H1 (cell line): Measurements from ENCODE around the gene NAGS. TPM values are rescaled to one million over a fixed set of nuclear protein-coding genes. Genes with fewer than 3 reads are reported as not detected.
"Not testable (repeated sequence)": the region's sequence is repeated elsewhere in the genome, so short reads cannot be mapped to it uniquely, and the experiment has no call there.

Experiments
- CTCF ChIA-PET: fragments of 300-600 bp; sonication (Branson Sonifier 250); formaldehyde crosslinking; loops from one replicate; lab custom pipeline; 2021; ENCODE audit not compliant: partially characterized antibody; lab: Charles Lee
- POLR2A ChIA-PET: fragments of 300-600 bp; sonication (Branson Sonifier 250); formaldehyde crosslinking; loops from one replicate; lab custom pipeline; 2021; ENCODE audit warnings: inconsistent platforms; ENCODE audit not compliant: partially characterized antibody; lab: Charles Lee
- DNase-seq, 2 experiments: peaks; one replicate each; pipeline versions ENCODE4 v3.0.0 to v3.0.0-alpha.2; 2010 to 2022; ENCODE audit warnings: low spot score in 2 of 2, low read depth in 1 of 2, mixed read lengths in 1 of 2
- FAIRE-seq: peaks from 2 replicates; lab custom pipeline; 2011; peaks lifted over from hg19 to GRCh38; lab: Jason Lieb, UNC
- H2AFZ ChIP-seq: 2 replicates; pipeline ENCODE4 v1.8.1; 2012; ENCODE audit warnings: low read length, inconsistent platforms
- H2AK5ac ChIP-seq: 2 replicates; pipeline ENCODE4 v1.6.1; 2013; ENCODE audit warnings: low read depth, low read length
- H2BK120ac ChIP-seq: replicated peaks from 2 replicates; pipeline ENCODE3; 2013; ENCODE audit warnings: low read depth, low read length, inconsistent platforms
- H2BK12ac ChIP-seq: 2 replicates; pipeline ENCODE4 v1.6.1; 2013; ENCODE audit warnings: low read depth, low read length
- H2BK15ac ChIP-seq: 2 replicates; pipeline ENCODE4 v1.6.1; 2013; ENCODE audit warnings: low read length
- H2BK20ac ChIP-seq: 2 replicates; pipeline ENCODE4 v1.6.1; 2013; ENCODE audit warnings: low read length
- H2BK5ac ChIP-seq: 2 replicates; pipeline ENCODE4 v1.6.1; 2013; ENCODE audit warnings: low read depth, low read length
- H3K14ac ChIP-seq: 2 replicates; pipeline ENCODE4 v1.6.1; 2013; ENCODE audit warnings: inconsistent platforms; ENCODE audit not compliant: insufficient read length
- H3K18ac ChIP-seq: 2 replicates; pipeline ENCODE4 v1.6.1; 2013; ENCODE audit warnings: low read length; ENCODE audit errors: extremely low read depth
- H3K23ac ChIP-seq: 2 replicates; pipeline ENCODE4 v1.6.1; 2013; ENCODE audit warnings: inconsistent platforms; ENCODE audit not compliant: insufficient read length
- H3K23me2 ChIP-seq: 2 replicates; pipeline ENCODE4 v1.6.1; 2013; ENCODE audit warnings: low read depth, low read length
- H3K27ac ChIP-seq: 2 replicates; pipeline ENCODE4 v1.6.1; 2011; ENCODE audit warnings: low read depth, low read length, inconsistent platforms
- H3K27me3 ChIP-seq, 4 experiments: replicated peaks in 1 of 4; 1 replicate in 1 of 4; 2 replicates in 3 of 4; pipeline versions ENCODE4 v1.6.1 to v1.8.1; 2011 to 2013; ENCODE audit warnings: low read length in 3 of 4, mild to moderate bottlenecking in 3 of 4, inconsistent platforms in 2 of 4, mixed read lengths in 2 of 4, moderate library complexity in 1 of 4; ENCODE audit not compliant: control insufficient read depth in 3 of 4, insufficient read depth in 3 of 4; ENCODE audit errors: extremely low read depth in 1 of 4
- H3K36me3 ChIP-seq, 4 experiments: 2 replicates each; pipeline versions ENCODE4 v1.6.1 to v1.8.1; 2011 to 2013; ENCODE audit warnings: mild to moderate bottlenecking in 4 of 4, low read length in 3 of 4, moderate library complexity in 2 of 4, control low read depth in 1 of 4, inconsistent platforms in 1 of 4; ENCODE audit not compliant: insufficient read depth in 4 of 4, control insufficient read depth in 2 of 4
- H3K4ac ChIP-seq: replicated peaks from 2 replicates; pipeline ENCODE3; 2013; ENCODE audit warnings: low read length, low read depth, mixed read lengths, inconsistent platforms; ENCODE audit not compliant: insufficient read length
- H3K4me1 ChIP-seq, 4 experiments: replicated peaks in 1 of 4; 1 replicate in 1 of 4; 2 replicates in 3 of 4; pipeline versions ENCODE4 v1.6.1 to v1.8.1; 2011 to 2013; ENCODE audit warnings: low read length in 3 of 4, inconsistent platforms in 2 of 4, mixed read lengths in 1 of 4; ENCODE audit not compliant: insufficient read depth in 4 of 4, control insufficient read depth in 3 of 4
- H3K4me2 ChIP-seq, 2 experiments: 2 replicates each; pipeline versions ENCODE4 v1.6.1 to v1.8.1; 2011 to 2013; ENCODE audit warnings: low read depth in 2 of 2, low read length in 2 of 2, control low read depth in 1 of 2, inconsistent platforms in 1 of 2, mild to moderate bottlenecking in 1 of 2; ENCODE audit not compliant: insufficient read depth in 1 of 2
- H3K4me3 ChIP-seq, 4 experiments: fragments of 200-600, 300-600 bp in 1 of 4; sonication (generic), shearing (Covaris generic), sonication (Bioruptor Twin) in 1 of 4; 2 replicates each; pipeline versions ENCODE4 v1.5.1 to v1.8.1; 2011 to 2016; ENCODE audit warnings: low read length in 4 of 4, low read depth in 3 of 4, control low read depth in 2 of 4, inconsistent platforms in 2 of 4, mild to moderate bottlenecking in 2 of 4, mixed read lengths in 1 of 4, moderate library complexity in 1 of 4; ENCODE audit not compliant: insufficient read depth in 2 of 4; ENCODE audit errors: extremely low read depth in 1 of 4
- H3K56ac ChIP-seq: replicated peaks from 2 replicates; pipeline ENCODE3; 2013; ENCODE audit warnings: low read depth, mild to moderate bottlenecking, mixed read lengths, low read length, inconsistent platforms; ENCODE audit not compliant: insufficient read length
- H3K79me1 ChIP-seq: 2 replicates; pipeline ENCODE4 v1.6.1; 2013; ENCODE audit warnings: low read depth, low read length, control low read depth
- H3K79me2 ChIP-seq, 2 experiments: 2 replicates each; pipeline versions ENCODE4 v1.6.1 to v1.8.1; 2012 to 2013; ENCODE audit warnings: low read length in 2 of 2, mild to moderate bottlenecking in 2 of 2, inconsistent platforms in 1 of 2; ENCODE audit not compliant: insufficient read depth in 2 of 2, control insufficient read depth in 1 of 2
- H3K9ac ChIP-seq, 4 experiments: replicated peaks in 1 of 4; 1 replicate in 1 of 4; 2 replicates in 3 of 4; pipeline versions ENCODE4 v1.6.1 to v1.8.1; 2011 to 2013; ENCODE audit warnings: low read depth in 3 of 4, low read length in 3 of 4, control low read depth in 2 of 4, mild to moderate bottlenecking in 2 of 4, moderate library complexity in 2 of 4, inconsistent platforms in 1 of 4; ENCODE audit errors: extremely low read depth in 1 of 4
- H3K9me3 ChIP-seq, 2 experiments: 2 replicates each; pipeline versions ENCODE4 v1.6.1 to v1.8.1; 2012 to 2013; ENCODE audit warnings: mild to moderate bottlenecking in 2 of 2, moderate library complexity in 2 of 2, control low read depth in 1 of 2, inconsistent platforms in 1 of 2, low read depth in 1 of 2, low read length in 1 of 2, mixed read lengths in 1 of 2; ENCODE audit not compliant: insufficient read depth in 2 of 2
- H4K20me1 ChIP-seq, 2 experiments: replicated peaks in 1 of 2; 2 replicates each; pipeline versions ENCODE3 to v1.8.1; 2011 to 2013; ENCODE audit warnings: inconsistent platforms in 2 of 2, low read length in 2 of 2, mild to moderate bottlenecking in 1 of 2; ENCODE audit not compliant: insufficient read depth in 2 of 2, control insufficient read depth in 1 of 2
- H4K5ac ChIP-seq: 2 replicates; pipeline ENCODE4 v1.6.1; 2013; ENCODE audit warnings: low read length, low read depth, mixed read lengths, inconsistent platforms; ENCODE audit not compliant: insufficient read length
- H4K8ac ChIP-seq: 2 replicates; pipeline ENCODE4 v1.8.0; 2013; ENCODE audit warnings: mild to moderate bottlenecking, moderate library complexity, low read length, inconsistent platforms; ENCODE audit not compliant: insufficient read depth; ENCODE audit errors: extremely low read depth
- H4K91ac ChIP-seq: replicated peaks from 2 replicates; pipeline ENCODE3; 2013; ENCODE audit warnings: low read length, mixed read lengths, inconsistent platforms; ENCODE audit not compliant: insufficient read length
- WGBS, 2 experiments: shearing (Covaris generic) in 1 of 2; methylation state at CpG; one replicate each; pipeline versions ENCODE4 v1.1.6 to v1.1.7; 2013 to 2015; ENCODE audit warnings: low lambda C conversion rate in 2 of 2, mixed read lengths in 2 of 2, inconsistent platforms in 1 of 2, low coverage in 1 of 2, missing lambda C conversion rate in 1 of 2; ENCODE audit not compliant: insufficient replicate concordance in 2 of 2, insufficient coverage in 1 of 2, insufficient read length in 1 of 2; ENCODE audit errors: extremely low coverage in 1 of 2, missing lambda C conversion rate in 1 of 2; 5-methylcytosine and 5-hydroxymethylcytosine counted together
- polyA plus RNA-seq, 7 experiments: library from polyadenylated mRNA; depleted of rRNA in 3 of 7; stranded (reverse) in 5 of 7; unstranded in 2 of 7; fragments of >200 nt in 5 of 7; fragments of 200-250 nt in 2 of 7; gene quantifications; 1 replicate in 5 of 7; 2 replicates in 1 of 7; 4 replicates in 1 of 7; pipeline versions ENCODE4 v1.2.1 to v1.2.3, GENCODE V29; 2011 to 2013; ENCODE audit warnings: missing spikeins in 2 of 7, mixed read lengths in 2 of 7
- total RNA-seq: library from RNA; stranded (reverse); fragmentation: NEBNext Ultra II Directional; extraction: Animal tissue kit (Norgen Biotek cat#: 25700); gene quantifications from 2 replicates; pipeline ENCODE4 v1.2.1, GENCODE V29; 2021

NAGS gene
- total and polyA plus RNA-seq, 2 of the 8 experiments (the other 6 are each of a cell fraction or from before 2014, with no cell fraction given) = 4.0 to 5.1 TPM

DNA sequence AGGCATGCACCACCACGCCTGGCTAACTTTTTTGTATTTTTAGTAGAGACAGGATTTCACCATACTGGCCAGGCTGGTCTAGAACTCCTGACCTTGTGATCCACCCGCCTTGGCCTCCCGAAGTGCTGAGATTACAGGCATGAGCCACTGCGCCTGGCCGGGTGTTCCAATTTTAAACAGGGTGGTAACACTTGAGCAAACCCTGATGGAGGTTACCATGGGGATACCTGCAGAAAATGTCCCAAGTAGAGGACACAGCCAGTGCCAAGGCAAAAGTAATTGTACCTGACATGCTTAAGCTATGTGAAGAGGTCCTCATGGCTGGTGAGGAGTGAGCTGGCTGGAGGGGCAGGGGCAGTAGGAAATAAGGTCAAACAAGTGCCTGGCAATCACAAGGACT, 7.2 kb upstream of the NAGS start:
- POLR2A ChIA-PET = interaction anchor here (1.8 to 3.1 kb wide), 2 partner anchors 9 to 10 kb away, joined by 5 to 17 read pairs; no protein-coding TSS in a partner anchor
- H2BK20ac ChIP-seq, H3K14ac ChIP-seq, H2BK15ac ChIP-seq, H2AFZ ChIP-seq, DNase-seq, H3K56ac ChIP-seq, H3K9ac ChIP-seq, H2BK120ac ChIP-seq, H2AK5ac ChIP-seq, H3K36me3 ChIP-seq, H2BK5ac ChIP-seq, H4K5ac ChIP-seq, H3K4ac ChIP-seq, H2BK12ac ChIP-seq, H4K91ac ChIP-seq, H4K8ac ChIP-seq, H3K23ac ChIP-seq, H3K27me3 ChIP-seq, H3K4me1 ChIP-seq, H3K4me3 ChIP-seq, H3K79me2 ChIP-seq, H4K20me1 ChIP-seq, H3K18ac ChIP-seq, H3K4me2 ChIP-seq, H3K27ac ChIP-seq, H3K79me1 ChIP-seq, H3K23me2 ChIP-seq, FAIRE-seq, H3K9me3 ChIP-seq: not testable (repeated sequence)
- WGBS, 2 experiments = 92% methylated on average over 5 of the region's 5 CpGs; no CpG with 5 or more reads in 1 of the 2 experiments
- CTCF ChIA-PET = interaction anchor here (1.1 to 22.7 kb wide), 11 partner anchors 9 to 171 kb away, joined by 3 to 416 read pairs (median 8); partner anchors contain the start of genes NAGS, PPY and PYY
